Omental fat pad (tissue), 4 donors: ENCODE measurements around the gene MACROD2. TPM values are rescaled to one million over a fixed set of nuclear protein-coding genes. Genes with fewer than 3 reads are reported as not detected.

ENCODE experiments used
- ATAC-seq: fragments of 150-250 bp; one replicate; pipeline ENCODE4 v1.9.1; 2016; ENCODE audit warnings: mild to moderate bottlenecking, moderate library complexity; ENCODE audit not compliant: low FRiP score
- DNase-seq: peaks from one replicate; pipeline ENCODE4 v3.0.0-alpha.2; 2019; ENCODE audit warnings: low spot score
- CTCF ChIP-seq, 3 donors: fragments of 450-650 bp; IDR thresholded peaks; one replicate each; pipeline ENCODE4 v1.5.1; 2016 to 2017; ENCODE audit warnings: antibody characterized with exemption in 3 of 3, mild to moderate bottlenecking in 3 of 3, moderate library complexity in 2 of 3
- total RNA-seq, 4 donors: library from RNA; depleted of rRNA; stranded (reverse); fragments of >200 nt; gene quantifications; one replicate each; pipeline ENCODE4 v1.1.0, GENCODE V29; 2016

MACROD2 gene
- total RNA-seq, 4 donors from 2014 or later, result 6.8 to 54.1 (median 7.4) TPM

- DNase-seq, result no peak
- ATAC-seq, result no peak
- TF ChIP-seq CTCF (IDR thresholded peaks at IDR 0.05), result no peak
Observed at GRCh38 chr20:15141861-15142260, 1146.5 kb downstream of the MACROD2 start.

- DNase-seq, result no peak
- ATAC-seq, result no peak
- TF ChIP-seq CTCF (IDR thresholded peaks at IDR 0.05), result no peak
Observed at GRCh38 chr20:15143478-15143877, 1148.2 kb downstream of the MACROD2 start.

GRCh38 chr20:15144916-15145315 lies 1149.6 kb downstream of the MACROD2 start:
- TF ChIP-seq CTCF (IDR thresholded peaks at IDR 0.05), result no peak
- no peak for ATAC-seq

GRCh38 chr20:15146948-15147347 lies 1151.6 kb downstream of the MACROD2 start:
- no peak for TF ChIP-seq CTCF (IDR thresholded peaks at IDR 0.05)
- DNase-seq (no peak), ATAC-seq (no peak)

More at GRCh38 chr20:15144916-15145315, 1149.6 kb downstream of the MACROD2 start:
- DNase-seq, result no peak

- ATAC-seq, result no peak
- no peak for TF ChIP-seq CTCF (IDR thresholded peaks at IDR 0.05)
- no peak for DNase-seq
Observed at GRCh38 chr20:15154070-15154469, 1158.8 kb downstream of the MACROD2 start.

- TF ChIP-seq CTCF (IDR thresholded peaks at IDR 0.05), result no peak
- no peak for ATAC-seq
- DNase-seq, result no peak
Observed at GRCh38 chr20:15155848-15156401, 1160.6 kb downstream of the MACROD2 start.

GRCh38 chr20:15158533-15158932 lies 1163.2 kb downstream of the MACROD2 start:
- no peak for TF ChIP-seq CTCF (IDR thresholded peaks at IDR 0.05)
- ATAC-seq (no peak), DNase-seq (no peak)
